ENCODE measurements around the gene KCNG2. TPM values are rescaled to one million over a fixed set of nuclear protein-coding genes. Genes with fewer than 3 reads are reported as not detected.

KCNG2 gene
- total and polyA plus RNA-seq, 2 experiments from 2014 or later, result not detected

GRCh38 chr18:79912994-79913831 lies 115.5 kb downstream of the KCNG2 start:
- no peaks in the 10 kb centered on the region for H3K27me3 ChIP-seq
- H3K4me3 ChIP-seq, result no peak overlapping the region
- H3K9me2 ChIP-seq (replicated peaks; ENCODE audit: insufficient read depth), result no peaks in the 10 kb centered on the region
- H3K79me2 ChIP-seq, result peaks cover 5% of the 10 kb centered on the region
- no peaks in the 10 kb centered on the region for H3K4me1 ChIP-seq (ENCODE audit: insufficient read depth)
- H3K36me3 ChIP-seq (replicated peaks; ENCODE audit: insufficient read depth, low read depth), result no peaks in the 10 kb centered on the region
- TF ChIP-seq EZH2 (IDR thresholded peaks at IDR 0.05; ENCODE audit: borderline replicate concordance) (no peak), EZH2phosphoT487 (IDR thresholded peaks at IDR 0.05; ENCODE audit: low read depth, severe bottlenecking, unreplicated experiment) (no peak)
- TF ChIP-seq, protein P1, sequence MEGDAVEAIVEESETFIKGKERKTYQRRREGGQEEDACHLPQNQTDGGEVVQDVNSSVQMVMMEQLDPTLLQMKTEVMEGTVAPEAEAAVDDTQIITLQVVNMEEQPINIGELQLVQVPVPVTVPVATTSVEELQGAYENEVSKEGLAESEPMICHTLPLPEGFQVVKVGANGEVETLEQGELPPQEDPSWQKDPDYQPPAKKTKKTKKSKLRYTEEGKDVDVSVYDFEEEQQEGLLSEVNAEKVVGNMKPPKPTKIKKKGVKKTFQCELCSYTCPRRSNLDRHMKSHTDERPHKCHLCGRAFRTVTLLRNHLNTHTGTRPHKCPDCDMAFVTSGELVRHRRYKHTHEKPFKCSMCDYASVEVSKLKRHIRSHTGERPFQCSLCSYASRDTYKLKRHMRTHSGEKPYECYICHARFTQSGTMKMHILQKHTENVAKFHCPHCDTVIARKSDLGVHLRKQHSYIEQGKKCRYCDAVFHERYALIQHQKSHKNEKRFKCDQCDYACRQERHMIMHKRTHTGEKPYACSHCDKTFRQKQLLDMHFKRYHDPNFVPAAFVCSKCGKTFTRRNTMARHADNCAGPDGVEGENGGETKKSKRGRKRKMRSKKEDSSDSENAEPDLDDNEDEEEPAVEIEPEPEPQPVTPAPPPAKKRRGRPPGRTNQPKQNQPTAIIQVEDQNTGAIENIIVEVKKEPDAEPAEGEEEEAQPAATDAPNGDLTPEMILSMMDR (IDR thresholded peaks at IDR 0.05; ENCODE audit: poor library complexity), result no peak
- H2AFZ ChIP-seq, result no peak overlapping the region
- whole genome bisulfite sequencing (ENCODE audit: low lambda C conversion rate, missing lambda C conversion rate), result 92% methylated on average over 28 of the region's 28 CpGs
- DNase-seq (ENCODE audit: low spot score), result peak; percentile 5
- H3K9me3 ChIP-seq (ENCODE audit: low read depth), result no peaks in the 10 kb centered on the region
- H4K20me1 ChIP-seq (ENCODE audit: insufficient read depth, poor library complexity, severe bottlenecking), result no peaks in the 10 kb centered on the region
- no peak overlapping the region for H3K4me2 ChIP-seq
- no peak overlapping the region for H3K27ac ChIP-seq

DNA sequence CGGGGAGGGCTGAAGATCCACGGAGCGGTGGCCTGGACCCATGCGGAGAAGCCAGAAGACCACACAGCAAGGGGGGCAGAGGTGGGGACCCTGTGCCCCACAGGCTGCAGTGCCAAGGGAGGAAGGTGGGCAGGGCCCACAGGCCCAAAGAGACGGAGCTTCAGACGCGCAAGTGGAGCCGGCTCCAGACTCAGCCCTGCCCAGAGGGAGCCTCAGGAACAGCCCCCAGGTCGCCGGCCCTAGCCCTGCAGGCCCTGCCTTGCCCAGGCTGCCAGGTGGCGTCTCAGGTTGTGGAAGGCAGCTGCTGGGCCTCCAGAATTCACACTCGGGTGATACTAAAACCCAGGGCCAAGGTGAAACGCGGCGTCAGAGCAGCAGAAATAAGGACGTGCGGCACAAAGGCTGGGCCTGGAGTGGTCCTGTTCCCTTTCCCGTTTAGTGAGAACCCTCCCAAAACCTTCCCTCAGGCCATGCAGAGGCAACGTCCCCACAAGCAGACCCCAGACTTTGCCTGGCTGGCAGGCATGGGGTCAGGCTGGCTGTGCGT lies 116.9 kb downstream of the KCNG2 start:
- no peak overlapping the region for H3K27ac ChIP-seq
- H4K20me1 ChIP-seq (ENCODE audit: insufficient read depth, poor library complexity, severe bottlenecking), result no peaks in the 10 kb centered on the region
- no peak overlapping the region for H3K4me3 ChIP-seq
- peaks cover 5% of the 10 kb centered on the region for H3K79me2 ChIP-seq
- H3K4me2 ChIP-seq, result no peak overlapping the region
- peak; percentile 2 for DNase-seq (ENCODE audit: low spot score)
- H3K27me3 ChIP-seq, result no peaks in the 10 kb centered on the region
- H3K4me1 ChIP-seq (ENCODE audit: insufficient read depth), result no peaks in the 10 kb centered on the region
- no peaks in the 10 kb centered on the region for H3K36me3 ChIP-seq (replicated peaks; ENCODE audit: insufficient read depth, low read depth)
- TF ChIP-seq, protein P1 (IDR thresholded peaks at IDR 0.05; ENCODE audit: poor library complexity), result no peak
- TF ChIP-seq EZH2phosphoT487 (IDR thresholded peaks at IDR 0.05; ENCODE audit: low read depth, severe bottlenecking, unreplicated experiment), result no peak
- TF ChIP-seq EZH2 (IDR thresholded peaks at IDR 0.05; ENCODE audit: borderline replicate concordance), result no peak
- H3K9me3 ChIP-seq (ENCODE audit: low read depth), result no peaks in the 10 kb centered on the region
- 93% methylated on average over 19 of the region's 20 CpGs for WGBS (ENCODE audit: low lambda C conversion rate, missing lambda C conversion rate)
- H2AFZ ChIP-seq, result no peak overlapping the region
- H3K9me2 ChIP-seq (replicated peaks; ENCODE audit: insufficient read depth), result no peaks in the 10 kb centered on the region

- Histone ChIP-seq H3K9me2 (replicated peaks; ENCODE audit: insufficient read depth) (no peaks in the 10 kb centered on the region), H3K4me1 (ENCODE audit: insufficient read depth) (no peaks in the 10 kb centered on the region), H2AFZ (no peak overlapping the region), H3K36me3 (replicated peaks; ENCODE audit: insufficient read depth, low read depth) (no peaks in the 10 kb centered on the region), H3K79me2 (peaks cover 4% of the 10 kb centered on the region), H4K20me1 (ENCODE audit: insufficient read depth, poor library complexity, severe bottlenecking) (no peaks in the 10 kb centered on the region), H3K27ac (no peak overlapping the region), H3K4me3 (no peak overlapping the region), H3K27me3 (no peaks in the 10 kb centered on the region), H3K4me2 (no peak overlapping the region), H3K9me3 (ENCODE audit: low read depth) (no peaks in the 10 kb centered on the region)
- 96% methylated on average over 35 of the region's 50 CpGs for WGBS (ENCODE audit: low lambda C conversion rate, missing lambda C conversion rate)
- TF ChIP-seq, protein P1 (IDR thresholded peaks at IDR 0.05; ENCODE audit: poor library complexity), result no peak
- TF ChIP-seq EZH2phosphoT487 (IDR thresholded peaks at IDR 0.05; ENCODE audit: low read depth, severe bottlenecking, unreplicated experiment) (no peak), EZH2 (IDR thresholded peaks at IDR 0.05; ENCODE audit: borderline replicate concordance) (no peak)
- peak; percentile 2 for DNase-seq (ENCODE audit: low spot score)
Observed at GRCh38 chr18:79915161-79916127, 117.7 kb downstream of the KCNG2 start.
